BE2C (cell line): ENCODE results near the gene SMAD3.

ENCODE experiments used
- DNase-seq: peaks from one replicate; pipeline ENCODE4 v3.0.0-alpha.2; 2020
- H3K27me3 ChIP-seq: fragments of 250-450 bp; sonication (Bioruptor Pico); 2 replicates; pipeline ENCODE4 v1.5.1; 2020; ENCODE audit warnings: mild to moderate bottlenecking
- H3K36me3 ChIP-seq: fragments of 250-450 bp; sonication (Bioruptor Pico); 2 replicates; pipeline ENCODE4 v1.5.1; 2020; ENCODE audit warnings: mild to moderate bottlenecking
- H3K4me1 ChIP-seq: fragments of 250-450 bp; sonication (Bioruptor Pico); 2 replicates; pipeline ENCODE4 v1.5.1; 2020
- H3K4me3 ChIP-seq: 2 replicates; pipeline ENCODE4 v1.5.1; 2011; ENCODE audit warnings: low read depth, low read length
- H3K9me3 ChIP-seq: fragments of 250-450 bp; sonication (Bioruptor Pico); 2 replicates; pipeline ENCODE4 v1.5.1; 2020
- TF ChIP-seq, protein P1 (sequence below): IDR thresholded peaks from 2 replicates; pipeline ENCODE4 v1.5.1; 2012; ENCODE audit warnings: mild to moderate bottlenecking, low read depth, low read length

Gene SMAD3

DNA sequence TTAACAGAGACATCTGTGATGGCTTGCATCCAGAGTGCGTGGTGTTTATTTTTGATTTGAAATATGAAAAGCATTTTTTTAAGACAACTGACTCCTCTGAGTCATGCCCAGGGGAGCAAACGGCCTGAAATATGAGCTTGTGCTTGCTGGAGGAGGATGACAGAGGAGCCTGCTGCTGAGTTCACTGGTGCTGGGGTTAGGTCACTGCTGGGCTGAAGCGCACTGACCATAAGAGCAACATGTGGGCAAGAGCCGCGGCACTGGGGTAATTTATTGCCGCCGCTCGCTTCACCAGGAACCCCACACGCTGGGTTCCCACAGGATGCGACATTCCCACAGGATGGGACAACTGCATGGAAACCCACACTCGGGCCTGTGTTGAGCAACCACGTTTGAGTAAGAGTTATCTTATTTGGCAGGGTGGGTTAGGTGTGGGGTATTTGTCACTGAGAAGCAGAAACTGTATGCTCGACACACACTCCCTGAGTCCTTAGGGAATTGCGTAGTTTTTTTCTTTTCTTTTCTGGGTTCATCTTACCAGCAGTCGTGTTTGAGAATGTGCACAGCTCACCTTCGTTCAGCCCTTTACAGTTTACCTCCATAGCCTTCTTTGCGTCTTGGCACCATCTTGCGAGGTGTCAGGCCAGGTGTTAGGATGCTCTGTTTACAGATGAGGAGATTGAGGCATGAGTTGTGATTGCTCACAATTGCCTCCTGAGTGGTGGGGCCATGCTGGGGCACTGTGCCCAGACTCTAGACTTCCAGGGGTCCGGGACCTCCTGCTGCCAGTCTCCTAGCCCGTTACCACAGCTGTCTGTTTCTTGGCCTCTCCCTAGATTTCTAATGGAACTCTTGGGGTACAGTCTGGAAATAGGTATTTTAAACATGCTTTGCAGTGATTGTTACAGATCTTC is 60.4 kb downstream of the SMAD3 start:
- no peaks in the 10 kb centered on the region for H3K9me3 ChIP-seq
- H3K36me3 ChIP-seq: no peaks in the 10 kb centered on the region
- peaks cover 4% of the 10 kb centered on the region; the same call in 1 of the 2 replicates for H3K4me1 ChIP-seq
- H3K4me3 ChIP-seq: no peak overlapping the region
- DNase-seq: no peak
- no peaks in the 10 kb centered on the region for H3K27me3 ChIP-seq
- TF ChIP-seq, protein P1, sequence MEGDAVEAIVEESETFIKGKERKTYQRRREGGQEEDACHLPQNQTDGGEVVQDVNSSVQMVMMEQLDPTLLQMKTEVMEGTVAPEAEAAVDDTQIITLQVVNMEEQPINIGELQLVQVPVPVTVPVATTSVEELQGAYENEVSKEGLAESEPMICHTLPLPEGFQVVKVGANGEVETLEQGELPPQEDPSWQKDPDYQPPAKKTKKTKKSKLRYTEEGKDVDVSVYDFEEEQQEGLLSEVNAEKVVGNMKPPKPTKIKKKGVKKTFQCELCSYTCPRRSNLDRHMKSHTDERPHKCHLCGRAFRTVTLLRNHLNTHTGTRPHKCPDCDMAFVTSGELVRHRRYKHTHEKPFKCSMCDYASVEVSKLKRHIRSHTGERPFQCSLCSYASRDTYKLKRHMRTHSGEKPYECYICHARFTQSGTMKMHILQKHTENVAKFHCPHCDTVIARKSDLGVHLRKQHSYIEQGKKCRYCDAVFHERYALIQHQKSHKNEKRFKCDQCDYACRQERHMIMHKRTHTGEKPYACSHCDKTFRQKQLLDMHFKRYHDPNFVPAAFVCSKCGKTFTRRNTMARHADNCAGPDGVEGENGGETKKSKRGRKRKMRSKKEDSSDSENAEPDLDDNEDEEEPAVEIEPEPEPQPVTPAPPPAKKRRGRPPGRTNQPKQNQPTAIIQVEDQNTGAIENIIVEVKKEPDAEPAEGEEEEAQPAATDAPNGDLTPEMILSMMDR: no peak

DNA sequence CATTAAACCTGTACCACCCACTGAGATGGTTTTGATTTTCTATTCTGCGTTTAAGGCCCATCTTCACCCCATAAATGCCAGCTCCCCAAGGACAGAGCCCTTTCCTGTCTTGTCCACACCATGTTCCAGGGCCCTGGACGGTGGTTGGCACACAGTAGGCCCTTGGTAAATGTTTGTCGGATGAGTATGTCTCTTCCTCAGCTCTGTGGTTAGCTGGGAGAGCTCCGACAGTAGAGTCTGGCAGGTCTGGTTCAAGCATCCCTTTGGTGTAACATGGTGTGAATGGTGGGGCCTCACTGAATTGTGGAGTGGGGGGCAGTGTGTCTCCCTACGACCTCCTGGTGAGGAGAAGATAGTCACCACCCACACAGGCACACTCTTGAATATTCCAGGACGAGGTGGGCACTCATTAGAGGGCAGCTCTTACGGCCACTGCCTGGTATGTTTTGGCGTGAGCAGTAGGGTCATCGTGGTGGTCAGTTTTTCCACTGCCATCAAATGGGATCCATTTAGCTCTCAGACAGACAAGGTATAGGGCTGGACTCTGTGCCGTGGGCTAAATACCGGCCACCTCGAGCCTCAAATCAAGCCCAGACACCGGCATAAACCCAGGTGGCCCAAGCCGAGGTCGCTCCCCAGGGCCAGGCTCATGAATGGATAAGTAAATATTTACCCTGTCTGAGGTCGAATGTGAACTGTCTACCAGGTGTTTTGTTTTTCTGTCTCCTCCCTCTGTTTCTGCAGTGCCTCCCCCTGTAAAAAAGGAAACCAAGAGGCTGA is 61.3 kb downstream of the SMAD3 start:
- Histone ChIP-seq H3K4me1 (no peaks in the 10 kb centered on the region), H3K36me3 (no peaks in the 10 kb centered on the region), H3K4me3 (no peak overlapping the region), H3K9me3 (no peaks in the 10 kb centered on the region), H3K27me3 (no peaks in the 10 kb centered on the region)
- no peak for DNase-seq
- TF ChIP-seq, protein P1: no peak

DNA sequence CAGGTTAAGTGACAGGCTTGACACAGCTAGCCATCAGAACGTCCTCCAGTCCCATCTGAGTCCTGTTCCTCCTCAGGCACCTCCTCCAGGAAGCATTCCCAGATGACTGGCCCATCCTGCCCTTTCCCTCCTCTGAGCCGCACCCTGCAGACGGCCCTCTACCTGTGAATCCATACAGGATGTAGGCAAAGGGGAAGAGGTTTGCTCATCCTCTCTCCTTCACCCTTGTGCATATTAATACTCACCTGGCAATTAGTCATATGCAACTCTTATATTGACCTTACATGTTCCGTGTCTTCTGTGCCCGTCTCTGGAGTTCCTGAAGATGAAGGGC is 61.9 kb downstream of the SMAD3 start:
- TF ChIP-seq, protein P1: no peak
- DNase-seq: no peak
- H3K36me3 ChIP-seq: no peaks in the 10 kb centered on the region
- no peak overlapping the region for H3K4me3 ChIP-seq
- no peaks in the 10 kb centered on the region for H3K27me3 ChIP-seq
- H3K9me3 ChIP-seq: no peaks in the 10 kb centered on the region
- H3K4me1 ChIP-seq: no peaks in the 10 kb centered on the region

DNA sequence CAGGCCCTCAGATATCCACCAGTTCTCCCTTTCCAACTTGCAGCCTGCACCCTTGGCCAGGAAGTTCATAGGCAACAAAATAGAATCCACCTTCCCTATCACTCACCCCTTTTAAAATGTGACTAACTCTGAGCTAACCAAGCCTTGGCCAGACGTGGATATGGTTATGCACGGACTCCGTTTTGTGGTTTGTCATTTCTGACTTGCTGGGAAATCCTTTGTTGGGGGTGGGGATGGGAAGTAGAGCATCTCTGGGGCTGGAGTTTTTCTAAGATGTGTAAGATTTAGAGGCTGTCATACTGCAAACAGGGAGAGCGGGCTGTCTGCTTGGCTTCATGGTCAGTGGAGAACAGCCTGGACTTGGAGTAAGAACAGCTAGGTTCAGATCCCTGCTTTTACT is 62.6 kb downstream of the SMAD3 start:
- H3K4me1 ChIP-seq: no peaks in the 10 kb centered on the region; the same call in 1 of the 2 replicates
- H3K9me3 ChIP-seq: no peaks in the 10 kb centered on the region
- TF ChIP-seq, protein P1: no peak
- H3K27me3 ChIP-seq: no peaks in the 10 kb centered on the region
- H3K4me3 ChIP-seq: no peak overlapping the region
- H3K36me3 ChIP-seq: no peaks in the 10 kb centered on the region
- no peak for DNase-seq

DNA sequence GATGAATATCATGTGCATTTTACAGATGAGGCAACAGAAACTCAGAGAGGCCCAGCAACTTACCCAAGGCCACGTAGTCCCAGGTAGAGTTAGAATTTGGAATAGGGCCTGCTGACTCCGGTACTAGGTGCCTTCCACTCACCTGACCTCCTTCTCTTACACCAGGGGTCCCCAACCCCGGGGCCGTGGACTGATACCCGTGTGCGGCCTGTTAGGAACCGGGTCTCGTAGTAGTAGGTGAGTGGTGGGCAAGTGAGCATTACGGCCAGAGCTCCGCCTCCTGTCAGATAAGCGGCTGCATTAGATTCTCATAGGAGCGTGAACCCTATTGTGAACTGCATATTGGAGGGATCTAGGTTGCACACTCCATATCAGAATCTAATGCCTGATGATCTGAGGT is 64.8 kb downstream of the SMAD3 start:
- Histone ChIP-seq H3K27me3 (no peaks in the 10 kb centered on the region), H3K4me1 (no peaks in the 10 kb centered on the region; the same call in 1 of the 2 replicates), H3K36me3 (no peaks in the 10 kb centered on the region)

More for the DNA sequence above, 64.8 kb downstream of the SMAD3 start:
- Histone ChIP-seq H3K9me3 (no peaks in the 10 kb centered on the region), H3K4me3 (no peak overlapping the region)
- no peak for DNase-seq
- TF ChIP-seq, protein P1: no peak
